GM13976 (cell line): ENCODE results near the gene HDAC9.
A peak's percentile ranks its signal among the peaks of the same experiment; 100 is the strongest.

Experiments
- DNase-seq: peaks from one replicate; pipeline ENCODE4 v3.0.0; 2012; ENCODE audit warnings: low spot score
- in situ Hi-C: fragments of 300-500 bp; cut with MboI; formaldehyde crosslinking; loops from one replicate; pipeline ENCODE4 v1.12.0; 2022; ENCODE audit warnings: low sequenced_read_pairs, mixed read lengths, inconsistent platforms; ENCODE audit not compliant: unreplicated experiment
- TF ChIP-seq, protein P1 (sequence below): IDR thresholded peaks from 2 replicates; pipeline ENCODE4 v1.5.1; 2012; ENCODE audit warnings: borderline replicate concordance, mild to moderate bottlenecking; ENCODE audit not compliant: insufficient read depth; ENCODE audit errors: extremely low read depth, missing control alignments, control extremely low read depth

Gene HDAC9

GRCh38 chr7:18508443-18509427 lies 13.2 kb downstream of the HDAC9 start:
- in situ Hi-C loops, result no loop called here
- TF ChIP-seq, protein P1, sequence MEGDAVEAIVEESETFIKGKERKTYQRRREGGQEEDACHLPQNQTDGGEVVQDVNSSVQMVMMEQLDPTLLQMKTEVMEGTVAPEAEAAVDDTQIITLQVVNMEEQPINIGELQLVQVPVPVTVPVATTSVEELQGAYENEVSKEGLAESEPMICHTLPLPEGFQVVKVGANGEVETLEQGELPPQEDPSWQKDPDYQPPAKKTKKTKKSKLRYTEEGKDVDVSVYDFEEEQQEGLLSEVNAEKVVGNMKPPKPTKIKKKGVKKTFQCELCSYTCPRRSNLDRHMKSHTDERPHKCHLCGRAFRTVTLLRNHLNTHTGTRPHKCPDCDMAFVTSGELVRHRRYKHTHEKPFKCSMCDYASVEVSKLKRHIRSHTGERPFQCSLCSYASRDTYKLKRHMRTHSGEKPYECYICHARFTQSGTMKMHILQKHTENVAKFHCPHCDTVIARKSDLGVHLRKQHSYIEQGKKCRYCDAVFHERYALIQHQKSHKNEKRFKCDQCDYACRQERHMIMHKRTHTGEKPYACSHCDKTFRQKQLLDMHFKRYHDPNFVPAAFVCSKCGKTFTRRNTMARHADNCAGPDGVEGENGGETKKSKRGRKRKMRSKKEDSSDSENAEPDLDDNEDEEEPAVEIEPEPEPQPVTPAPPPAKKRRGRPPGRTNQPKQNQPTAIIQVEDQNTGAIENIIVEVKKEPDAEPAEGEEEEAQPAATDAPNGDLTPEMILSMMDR, result no peak
- DNase-seq, result peak; percentile 34

DNA sequence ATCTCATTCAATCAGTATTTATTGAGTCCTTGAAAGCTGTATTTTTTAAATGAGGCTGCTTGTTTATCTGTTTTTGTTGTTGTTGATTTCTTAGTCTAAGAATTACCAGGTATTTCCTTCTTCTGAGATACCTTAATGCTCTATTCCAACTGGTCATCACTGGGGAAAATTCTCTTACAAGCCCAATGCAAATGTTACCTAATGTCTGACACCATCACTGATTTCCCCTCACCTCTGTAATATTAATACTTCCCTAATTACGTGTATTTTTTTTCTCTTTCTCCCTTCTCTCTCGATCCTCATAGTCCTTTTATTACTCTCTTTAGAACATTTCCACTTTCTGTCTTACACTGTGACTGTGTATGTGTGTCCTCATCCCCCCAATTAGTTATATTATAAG lies 13.9 kb downstream of the HDAC9 start:
- no peak for DNase-seq
- TF ChIP-seq, protein P1, result no peak
- in situ Hi-C loops, result no loop called here

GRCh38 chr7:18511351-18512140 lies 16.0 kb downstream of the HDAC9 start:
- no peak for DNase-seq
- TF ChIP-seq, protein P1, result no peak
- in situ Hi-C loops, result no loop called here

DNA sequence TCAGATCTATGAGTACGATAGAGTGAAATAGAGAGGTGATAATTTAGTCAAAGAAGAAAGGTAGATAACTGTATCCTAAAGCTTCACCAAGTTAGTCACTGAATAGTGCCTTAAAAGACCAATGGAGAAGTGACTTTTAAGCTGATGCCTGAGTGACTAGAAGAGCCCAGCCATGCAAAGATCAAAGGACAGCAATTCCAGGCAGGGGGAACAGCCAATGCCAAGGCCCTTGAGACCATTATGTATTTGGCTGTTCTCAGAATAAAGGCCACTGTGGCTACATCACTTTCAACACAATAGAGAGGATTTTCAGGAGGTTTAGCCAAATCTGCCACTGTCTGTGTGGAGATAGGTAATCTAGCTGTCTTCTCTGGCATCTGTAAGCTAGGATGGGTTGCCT lies 17.8 kb downstream of the HDAC9 start:
- in situ Hi-C loops, result no loop called here
- no peak for DNase-seq
- TF ChIP-seq, protein P1, result no peak

- TF ChIP-seq, protein P1, result no peak
- DNase-seq, result no peak
- in situ Hi-C loops, result no loop called here
These were observed 19.5 kb downstream of the HDAC9 start for GRCh38 chr7:18515067-18515466.

DNA sequence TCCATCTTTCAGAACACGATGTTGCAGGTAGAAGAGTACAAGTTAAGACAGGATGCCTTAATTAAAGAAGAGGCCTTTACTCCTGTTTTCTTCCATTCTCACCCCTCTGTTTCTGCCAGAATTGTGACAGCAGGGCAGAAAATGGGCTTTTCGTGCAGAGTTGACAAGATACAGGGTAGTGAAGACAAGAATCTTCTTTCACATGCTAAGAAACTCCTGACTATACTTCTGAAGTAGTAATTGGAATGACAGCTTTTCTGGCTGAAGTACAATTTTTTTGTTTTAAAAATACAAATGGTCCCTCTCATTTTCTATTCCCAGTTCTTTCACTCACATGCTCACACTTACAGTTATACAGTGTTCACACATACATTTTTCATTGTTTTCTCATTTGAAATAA lies 22.1 kb downstream of the HDAC9 start:
- TF ChIP-seq, protein P1, result no peak
- in situ Hi-C loops, result no loop called here
- no peak for DNase-seq
